ENCODE results near the gene CCL1. TPM values are rescaled to one million over a fixed set of nuclear protein-coding genes. Genes with fewer than 3 reads are reported as not detected.

CCL1 gene
- total RNA-seq, result 22.4 and 27.2 TPM in 2 replicates

- intact Hi-C loops (cut with micrococcal nuclease), result loop anchor here (5.0 to 10.0 kb wide), 3 partner anchors 56 to 586 kb away; no protein-coding TSS in a partner anchor
Observed at GRCh38 chr17:34363183-34363661, at the start of gene CCL1. Gene CCL1 (minus strand): TSS chr17:34363233. CDS start chr17:34363161, 72 bp downstream.

- intact Hi-C loops (cut with micrococcal nuclease), result no loop called here
Observed at GRCh38 chr17:34412534-34412933, 49.5 kb upstream of the CCL1 start.

- intact Hi-C loops (cut with micrococcal nuclease), result no loop called here
Observed at GRCh38 chr17:34411646-34412421, 48.8 kb upstream of the CCL1 start.

GRCh38 chr17:34409352-34409751, 46.3 kb upstream of the CCL1 start:
- intact Hi-C loops (cut with micrococcal nuclease), result no loop called here

- intact Hi-C loops (cut with micrococcal nuclease), result no loop called here
Observed at GRCh38 chr17:34408439-34408838, 45.4 kb upstream of the CCL1 start.

GRCh38 chr17:34406226-34406625, 43.2 kb upstream of the CCL1 start:
- intact Hi-C loops (cut with micrococcal nuclease), result no loop called here

- intact Hi-C loops (cut with micrococcal nuclease), result no loop called here
Observed at GRCh38 chr17:34403006-34403405, 40.0 kb upstream of the CCL1 start.

GRCh38 chr17:34401165-34401564, 38.1 kb upstream of the CCL1 start:
- intact Hi-C loops (cut with micrococcal nuclease), result no loop called here

- intact Hi-C loops (cut with micrococcal nuclease), result no loop called here
Observed at GRCh38 chr17:34400301-34400931, 37.4 kb upstream of the CCL1 start.

GRCh38 chr17:34399725-34400124, 36.7 kb upstream of the CCL1 start:
- intact Hi-C loops (cut with micrococcal nuclease), result no loop called here

GRCh38 chr17:34398990-34399389, 36.0 kb upstream of the CCL1 start:
- intact Hi-C loops (cut with micrococcal nuclease), result no loop called here

GRCh38 chr17:34397265-34397664, 34.2 kb upstream of the CCL1 start:
- intact Hi-C loops (cut with micrococcal nuclease), result no loop called here

- intact Hi-C loops (cut with micrococcal nuclease), result no loop called here
Observed at GRCh38 chr17:34393401-34393800, 30.4 kb upstream of the CCL1 start.

GRCh38 chr17:34391241-34391640, 28.2 kb upstream of the CCL1 start:
- intact Hi-C loops (cut with micrococcal nuclease), result no loop called here

GRCh38 chr17:34390649-34391048, 27.6 kb upstream of the CCL1 start:
- intact Hi-C loops (cut with micrococcal nuclease), result no loop called here

GRCh38 chr17:34389126-34389750, 26.2 kb upstream of the CCL1 start:
- intact Hi-C loops (cut with micrococcal nuclease), result loop anchor here (1.0 kb wide), 1 partner anchor 11 kb away; no protein-coding TSS in a partner anchor

GRCh38 chr17:34387566-34387965, 24.5 kb upstream of the CCL1 start:
- intact Hi-C loops (cut with micrococcal nuclease), result no loop called here

- intact Hi-C loops (cut with micrococcal nuclease), result no loop called here
Observed at GRCh38 chr17:34386697-34387550, 23.9 kb upstream of the CCL1 start.

GRCh38 chr17:34386343-34386696, 23.3 kb upstream of the CCL1 start:
- intact Hi-C loops (cut with micrococcal nuclease), result no loop called here

GRCh38 chr17:34384822-34385605, 22.0 kb upstream of the CCL1 start:
- intact Hi-C loops (cut with micrococcal nuclease), result no loop called here
